IPS-18a (cell line): Measurements from ENCODE around the gene KCND1.
"Not testable (repeated sequence)": the region's sequence is repeated elsewhere in the genome, so short reads cannot be mapped to it uniquely, and the experiment has no call there.

Source experiments
- H3K27ac ChIP-seq: one replicate; pipeline ENCODE4 v1.5.1; 2013; ENCODE audit warnings: low read length
- H3K27me3 ChIP-seq: one replicate; pipeline ENCODE4 v1.6.1; 2013; ENCODE audit warnings: mild to moderate bottlenecking, low read length; ENCODE audit not compliant: control insufficient read depth, insufficient read depth
- H3K36me3 ChIP-seq: one replicate; pipeline ENCODE4 v1.6.1; 2013; ENCODE audit warnings: low read depth, low read length; ENCODE audit not compliant: control insufficient read depth
- H3K4me1 ChIP-seq: one replicate; pipeline ENCODE4 v1.6.1; 2013; ENCODE audit warnings: low read depth, low read length; ENCODE audit not compliant: control insufficient read depth
- H3K4me3 ChIP-seq: one replicate; pipeline ENCODE4 v1.5.1; 2013; ENCODE audit warnings: low read length
- H3K9ac ChIP-seq: one replicate; pipeline ENCODE4 v1.6.1; 2013; ENCODE audit warnings: mild to moderate bottlenecking, low read length, moderate library complexity
- H3K9me3 ChIP-seq: one replicate; pipeline ENCODE4 v1.6.1; 2013; ENCODE audit warnings: low read depth, low read length; ENCODE audit not compliant: control insufficient read depth

Gene KCND1

GRCh38 chrX:48996969-48997368 is 25.3 kb upstream of the KCND1 start:
- Histone ChIP-seq H3K9ac (no peak overlapping the region), H3K4me3 (no peak overlapping the region), H3K27ac (no peak overlapping the region), H3K9me3 (peaks cover 4% of the 10 kb centered on the region), H3K4me1 (no peaks in the 10 kb centered on the region), H3K27me3 (no peaks in the 10 kb centered on the region), H3K36me3 (peaks cover 34% of the 10 kb centered on the region)

GRCh38 chrX:48992341-48992740 is 20.7 kb upstream of the KCND1 start:
- H3K4me3 ChIP-seq: no peak overlapping the region
- no peak overlapping the region for H3K9ac ChIP-seq
- H3K4me1 ChIP-seq: no peaks in the 10 kb centered on the region
- no peak overlapping the region for H3K27ac ChIP-seq
- no peaks in the 10 kb centered on the region for H3K27me3 ChIP-seq
- peaks cover 4% of the 10 kb centered on the region for H3K9me3 ChIP-seq
- peaks cover 40% of the 10 kb centered on the region for H3K36me3 ChIP-seq

GRCh38 chrX:48989483-48989882 is 17.8 kb upstream of the KCND1 start:
- H3K9me3 ChIP-seq: peaks cover 7% of the 10 kb centered on the region
- H3K36me3 ChIP-seq: peaks cover 32% of the 10 kb centered on the region

GRCh38 chrX:48983896-48984295 is 12.3 kb upstream of the KCND1 start:
- no peak overlapping the region for H3K4me3 ChIP-seq

More at GRCh38 chrX:48989483-48989882, 17.8 kb upstream of the KCND1 start:
- Histone ChIP-seq H3K4me1 (no peaks in the 10 kb centered on the region), H3K9ac (no peak overlapping the region), H3K27me3 (no peaks in the 10 kb centered on the region), H3K27ac (no peak overlapping the region), H3K4me3 (no peak overlapping the region)

GRCh38 chrX:48983081-48983480 is 11.4 kb upstream of the KCND1 start:
- no peak overlapping the region for H3K4me3 ChIP-seq
- H3K4me1 ChIP-seq: no peaks in the 10 kb centered on the region
- no peaks in the 10 kb centered on the region for H3K27me3 ChIP-seq
- H3K9me3 ChIP-seq: peaks cover 6% of the 10 kb centered on the region
- H3K36me3 ChIP-seq: peaks cover 45% of the 10 kb centered on the region
- no peak overlapping the region for H3K9ac ChIP-seq
- H3K27ac ChIP-seq: no peak overlapping the region

More at GRCh38 chrX:48983896-48984295, 12.3 kb upstream of the KCND1 start:
- H3K4me1 ChIP-seq: no peaks in the 10 kb centered on the region
- H3K36me3 ChIP-seq: peaks cover 45% of the 10 kb centered on the region
- H3K9me3 ChIP-seq: peaks cover 6% of the 10 kb centered on the region
- no peak overlapping the region for H3K27ac ChIP-seq
- no peak overlapping the region for H3K9ac ChIP-seq
- H3K27me3 ChIP-seq: no peaks in the 10 kb centered on the region

GRCh38 chrX:48981178-48981577 is 9.5 kb upstream of the KCND1 start:
- peaks cover 52% of the 10 kb centered on the region for H3K36me3 ChIP-seq
- H3K9me3 ChIP-seq: peaks cover 6% of the 10 kb centered on the region
- H3K4me3 ChIP-seq: no peak overlapping the region
- H3K27ac ChIP-seq: no peak overlapping the region
- no peaks in the 10 kb centered on the region for H3K27me3 ChIP-seq
- H3K4me1 ChIP-seq: no peaks in the 10 kb centered on the region
- no peak overlapping the region for H3K9ac ChIP-seq

- H3K27me3 ChIP-seq, H3K4me1 ChIP-seq, H3K9ac ChIP-seq, H3K27ac ChIP-seq, H3K9me3 ChIP-seq, H3K4me3 ChIP-seq: not testable (repeated sequence)
- H3K36me3 ChIP-seq: peaks cover 56% of the 10 kb centered on the region
Observed at GRCh38 chrX:48980341-48980740, 8.7 kb upstream of the KCND1 start.

- H3K9ac ChIP-seq: no peak overlapping the region
- H3K27ac ChIP-seq: no peak overlapping the region
- H3K4me1 ChIP-seq: no peaks in the 10 kb centered on the region
- no peak overlapping the region for H3K4me3 ChIP-seq
- no peaks in the 10 kb centered on the region for H3K27me3 ChIP-seq
- H3K36me3 ChIP-seq: peaks cover 50% of the 10 kb centered on the region
- H3K9me3 ChIP-seq: peaks cover 8% of the 10 kb centered on the region
Observed at GRCh38 chrX:48978226-48978625, 6.6 kb upstream of the KCND1 start.

- peaks cover 10% of the 10 kb centered on the region for H3K9me3 ChIP-seq
Observed at GRCh38 chrX:48976086-48976485, 4.4 kb upstream of the KCND1 start.

GRCh38 chrX:48975541-48975940 is 3.9 kb upstream of the KCND1 start:
- no peak overlapping the region for H3K27ac ChIP-seq
- no peaks in the 10 kb centered on the region for H3K4me1 ChIP-seq
- no peaks in the 10 kb centered on the region for H3K27me3 ChIP-seq
- H3K36me3 ChIP-seq: peaks cover 29% of the 10 kb centered on the region
- H3K9ac ChIP-seq: no peak overlapping the region
- peaks cover 10% of the 10 kb centered on the region for H3K9me3 ChIP-seq
- H3K4me3 ChIP-seq: no peak overlapping the region

More at GRCh38 chrX:48976086-48976485, 4.4 kb upstream of the KCND1 start:
- Histone ChIP-seq H3K36me3 (peaks cover 31% of the 10 kb centered on the region), H3K27ac (no peak overlapping the region), H3K4me3 (no peak overlapping the region), H3K27me3 (no peaks in the 10 kb centered on the region), H3K9ac (no peak overlapping the region), H3K4me1 (no peaks in the 10 kb centered on the region)

GRCh38 chrX:48975041-48975440 is 3.4 kb upstream of the KCND1 start:
- Histone ChIP-seq H3K9ac (no peak overlapping the region), H3K4me1 (no peaks in the 10 kb centered on the region), H3K9me3 (peaks cover 10% of the 10 kb centered on the region), H3K36me3 (peaks cover 26% of the 10 kb centered on the region), H3K4me3 (no peak overlapping the region), H3K27ac (no peak overlapping the region), H3K27me3 (no peaks in the 10 kb centered on the region)

- Histone ChIP-seq H3K9ac (no peak overlapping the region), H3K27me3 (no peaks in the 10 kb centered on the region), H3K9me3 (peaks cover 8% of the 10 kb centered on the region), H3K36me3 (peaks cover 23% of the 10 kb centered on the region), H3K4me1 (no peaks in the 10 kb centered on the region), H3K4me3 (no peak overlapping the region), H3K27ac (no peak overlapping the region)
Observed at GRCh38 chrX:48974574-48974973, 2.9 kb upstream of the KCND1 start.
